ENCODE results near the gene ARPP19.
"Not testable (repeated sequence)": the region's sequence is repeated elsewhere in the genome, so short reads cannot be mapped to it uniquely, and the experiment has no call there.

The ARPP19 gene

GRCh38 chr15:52546031-52546751 lies 22.6 kb downstream of the ARPP19 start:
- DNase-seq, result no peak

- DNase-seq, result no peak
Observed at GRCh38 chr15:52540374-52541012, 28.3 kb downstream of the ARPP19 start.

GRCh38 chr15:52537459-52537858 lies 31.4 kb downstream of the ARPP19 start:
- DNase-seq, result no peak

GRCh38 chr15:52532427-52532826 lies 36.4 kb downstream of the ARPP19 start:
- DNase-seq, result no peak

GRCh38 chr15:52529940-52530339 lies 38.9 kb downstream of the ARPP19 start:
- DNase-seq, result no peak

GRCh38 chr15:52529341-52529924 lies 39.4 kb downstream of the ARPP19 start:
- DNase-seq, result no peak

- peak; percentile 63 for DNase-seq
Observed at GRCh38 chr15:52528564-52529340, 40.1 kb downstream of the ARPP19 start, which contains the start of gene MYO5A. Gene MYO5A (minus strand): TSS chr15:52528880. CDS start chr15:52528806, 74 bp downstream.

- peak; percentile 20 for DNase-seq
Observed at GRCh38 chr15:52527911-52528563, 40.8 kb downstream of the ARPP19 start.

- no peak for DNase-seq
Observed at GRCh38 chr15:52527196-52527910, 41.5 kb downstream of the ARPP19 start.

GRCh38 chr15:52524223-52525136 lies 44.4 kb downstream of the ARPP19 start:
- DNase-seq, result no peak

GRCh38 chr15:52523647-52524046 lies 45.2 kb downstream of the ARPP19 start:
- no peak for DNase-seq

- no peak for DNase-seq
Observed at GRCh38 chr15:52523192-52523591, 45.6 kb downstream of the ARPP19 start.

GRCh38 chr15:52521682-52522081 lies 47.1 kb downstream of the ARPP19 start:
- DNase-seq, result no peak

- DNase-seq, result no peak
Observed at GRCh38 chr15:52520421-52520820, 48.4 kb downstream of the ARPP19 start.

GRCh38 chr15:52518487-52519371 lies 50.1 kb downstream of the ARPP19 start:
- DNase-seq, result no peak

GRCh38 chr15:52517014-52517413 lies 51.8 kb downstream of the ARPP19 start:
- no peak for DNase-seq

- DNase-seq, result no peak
Observed at GRCh38 chr15:52515343-52515742, 53.5 kb downstream of the ARPP19 start.

GRCh38 chr15:52514482-52514881 lies 54.3 kb downstream of the ARPP19 start:
- no peak for DNase-seq

GRCh38 chr15:52512869-52513268 lies 56.0 kb downstream of the ARPP19 start:
- DNase-seq, result not testable (repeated sequence)

GRCh38 chr15:52511084-52511483 lies 57.7 kb downstream of the ARPP19 start:
- no peak for DNase-seq
